RCC 7860 (cell line): ENCODE measurements around the gene LMOD2.

Experiments
- DNase-seq: peaks from one replicate; pipeline ENCODE4 v3.0.0-alpha.2; 2015; ENCODE audit warnings: low spot score
- FAIRE-seq: peaks from 2 replicates; lab custom pipeline; 2012; peaks lifted over from hg19 to GRCh38; lab: Jason Lieb, UNC

Gene LMOD2

GRCh38 chr7:123639631-123640030 lies 16.0 kb upstream of the LMOD2 start:
- no peak for DNase-seq
- FAIRE-seq = no peak

GRCh38 chr7:123640583-123640982 lies 15.1 kb upstream of the LMOD2 start:
- DNase-seq (no peak), FAIRE-seq (no peak)

- no peak for FAIRE-seq
- DNase-seq = no peak
These were observed 13.8 kb upstream of the LMOD2 start for GRCh38 chr7:123641901-123642300.

GRCh38 chr7:123643495-123644441 lies 11.9 kb upstream of the LMOD2 start:
- FAIRE-seq = no peak

GRCh38 chr7:123645516-123645915 lies 10.2 kb upstream of the LMOD2 start:
- DNase-seq (no peak), FAIRE-seq (no peak)

More at GRCh38 chr7:123643495-123644441, 11.9 kb upstream of the LMOD2 start:
- DNase-seq = no peak

GRCh38 chr7:123647106-123647730 lies 8.4 kb upstream of the LMOD2 start:
- FAIRE-seq (no peak), DNase-seq (no peak)

- no peak for DNase-seq
- FAIRE-seq = no peak
These were observed 5.7 kb upstream of the LMOD2 start for GRCh38 chr7:123649964-123650363.

- DNase-seq (no peak), FAIRE-seq (no peak)
These were observed 5.1 kb upstream of the LMOD2 start for GRCh38 chr7:123650595-123650994.

GRCh38 chr7:123652406-123652805 lies 3.3 kb upstream of the LMOD2 start:
- FAIRE-seq (no peak), DNase-seq (no peak)

GRCh38 chr7:123653162-123653561 lies 2.5 kb upstream of the LMOD2 start:
- FAIRE-seq (no peak), DNase-seq (no peak)

GRCh38 chr7:123656544-123657303 lies 1.1 kb downstream of the LMOD2 start:
- DNase-seq (no peak), FAIRE-seq (no peak)

- DNase-seq (no peak), FAIRE-seq (no peak)
These were observed 1.6 kb downstream of the LMOD2 start for GRCh38 chr7:123657304-123657685.

- DNase-seq = no peak
- no peak for FAIRE-seq
These were observed 2.4 kb downstream of the LMOD2 start for GRCh38 chr7:123658023-123658422.

GRCh38 chr7:123660514-123661354 lies 5.1 kb downstream of the LMOD2 start:
- DNase-seq (no peak), FAIRE-seq (no peak)

GRCh38 chr7:123661765-123662164 lies 6.1 kb downstream of the LMOD2 start:
- no peak for DNase-seq
- FAIRE-seq = no peak

GRCh38 chr7:123662293-123662692 lies 6.6 kb downstream of the LMOD2 start:
- no peak for FAIRE-seq

GRCh38 chr7:123662755-123663154 lies 7.1 kb downstream of the LMOD2 start:
- DNase-seq = no peak
- FAIRE-seq = no peak

More at GRCh38 chr7:123662293-123662692, 6.6 kb downstream of the LMOD2 start:
- DNase-seq = no peak

GRCh38 chr7:123663200-123663599 lies 7.5 kb downstream of the LMOD2 start:
- DNase-seq (no peak), FAIRE-seq (no peak)

- no peak for DNase-seq
- no peak for FAIRE-seq
These were observed 9.5 kb downstream of the LMOD2 start for GRCh38 chr7:123665157-123665556.

- DNase-seq (no peak), FAIRE-seq (no peak)
These were observed 10.2 kb downstream of the LMOD2 start for GRCh38 chr7:123665896-123666295.
